CD4-positive, alpha-beta memory T cell (primary cell): ENCODE results near the gene L3MBTL4. TPM values are rescaled to one million over a fixed set of nuclear protein-coding genes. Genes with fewer than 3 reads are reported as not detected.

Experiments used
- CTCF ChIA-PET: fragments of 350-600 bp; sonication (Branson Sonifier 250); formaldehyde crosslinking; loops from one replicate; lab custom pipeline; 2021; ENCODE audit warnings: inconsistent platforms; ENCODE audit not compliant: partially characterized antibody; lab: Charles Lee
- POLR2A ChIA-PET: fragments of 350-600 bp; sonication (Branson Sonifier 250); formaldehyde crosslinking; loops from one replicate; lab custom pipeline; 2021; ENCODE audit not compliant: partially characterized antibody; lab: Charles Lee
- DNase-seq, 5 donors: peaks; one replicate each; pipeline versions ENCODE4 v3.0.0 to v3.0.0-alpha.2; 2020 to 2022; ENCODE audit warnings: mixed read lengths in 1 of 5
- H3K27ac ChIP-seq: one replicate; pipeline ENCODE4 v1.7.0; 2013; ENCODE audit warnings: low read depth, low read length
- H3K27me3 ChIP-seq: 2 replicates; pipeline ENCODE4 v1.7.0; 2013; ENCODE audit warnings: mild to moderate bottlenecking, low read length, moderate library complexity; ENCODE audit not compliant: insufficient read depth
- H3K36me3 ChIP-seq: 2 replicates; pipeline ENCODE4 v1.7.0; 2013; ENCODE audit warnings: mild to moderate bottlenecking, low read length, moderate library complexity; ENCODE audit not compliant: insufficient read depth
- H3K4me1 ChIP-seq: 2 replicates; pipeline ENCODE4 v1.7.0; 2013; ENCODE audit warnings: mild to moderate bottlenecking, low read length, moderate library complexity; ENCODE audit not compliant: insufficient read depth
- H3K4me3 ChIP-seq, 2 donors: one replicate each; pipeline ENCODE4 v1.7.0; 2013; ENCODE audit warnings: low read length in 2 of 2, mild to moderate bottlenecking in 1 of 2
- H3K9me3 ChIP-seq, 2 donors: one replicate each; pipeline ENCODE4 v1.7.0; 2013; ENCODE audit warnings: low read length in 2 of 2, control low read depth in 1 of 2; ENCODE audit not compliant: control insufficient read depth in 1 of 2
- H3K27ac Mint-ChIP-seq, 7 donors: one replicate each; pipeline ENCODE4 v1.8.0; 2020 to 2021; ENCODE audit warnings: mixed read lengths in 7 of 7, mild to moderate bottlenecking in 6 of 7, inconsistent platforms in 3 of 7, moderate library complexity in 3 of 7
- H3K27me3 Mint-ChIP-seq, 2 donors: one replicate each; pipeline ENCODE4 v1.8.0; 2020 to 2021; ENCODE audit warnings: mixed read lengths in 2 of 2
- H3K36me3 Mint-ChIP-seq, 2 donors: one replicate each; pipeline ENCODE4 v1.8.0; 2020 to 2021; ENCODE audit warnings: mixed read lengths in 2 of 2, inconsistent platforms in 1 of 2, mild to moderate bottlenecking in 1 of 2
- H3K4me1 Mint-ChIP-seq, 4 donors: one replicate each; pipeline ENCODE4 v1.8.0; 2020 to 2021; ENCODE audit warnings: mixed read lengths in 4 of 4, mild to moderate bottlenecking in 1 of 4
- H3K4me3 Mint-ChIP-seq, 8 donors: one replicate each; pipeline ENCODE4 v1.8.0; 2020 to 2021; ENCODE audit warnings: mixed read lengths in 8 of 8, mild to moderate bottlenecking in 7 of 8, moderate library complexity in 6 of 8, inconsistent platforms in 3 of 8
- H3K9me3 Mint-ChIP-seq, 8 donors: one replicate each; pipeline ENCODE4 v1.8.0; 2020 to 2021; ENCODE audit warnings: mixed read lengths in 8 of 8, mild to moderate bottlenecking in 5 of 8, inconsistent platforms in 3 of 8, moderate library complexity in 1 of 8
- intact Hi-C: fragments of 100-400 bp; cut with micrococcal nuclease; formaldehyde crosslinking; loops from one replicate; pipeline ENCODE4 v1.15.1; 2023
- polyA plus RNA-seq, 2 donors: library from polyadenylated mRNA; unstranded; fragments of 300-500 nt; fragmentation: Illumina TruSeq; gene quantifications; one replicate each; pipeline ENCODE4 v1.2.3, GENCODE V29; 2021
- total RNA-seq, 2 experiments: library from RNA; stranded (reverse); gene quantifications; one replicate each; pipeline ENCODE4 v1.2.3, GENCODE V29; 2021

Gene L3MBTL4
- total and polyA plus RNA-seq, 4 experiments from 2014 or later, result 0.49 to 0.53 TPM; not detected in 2

DNA sequence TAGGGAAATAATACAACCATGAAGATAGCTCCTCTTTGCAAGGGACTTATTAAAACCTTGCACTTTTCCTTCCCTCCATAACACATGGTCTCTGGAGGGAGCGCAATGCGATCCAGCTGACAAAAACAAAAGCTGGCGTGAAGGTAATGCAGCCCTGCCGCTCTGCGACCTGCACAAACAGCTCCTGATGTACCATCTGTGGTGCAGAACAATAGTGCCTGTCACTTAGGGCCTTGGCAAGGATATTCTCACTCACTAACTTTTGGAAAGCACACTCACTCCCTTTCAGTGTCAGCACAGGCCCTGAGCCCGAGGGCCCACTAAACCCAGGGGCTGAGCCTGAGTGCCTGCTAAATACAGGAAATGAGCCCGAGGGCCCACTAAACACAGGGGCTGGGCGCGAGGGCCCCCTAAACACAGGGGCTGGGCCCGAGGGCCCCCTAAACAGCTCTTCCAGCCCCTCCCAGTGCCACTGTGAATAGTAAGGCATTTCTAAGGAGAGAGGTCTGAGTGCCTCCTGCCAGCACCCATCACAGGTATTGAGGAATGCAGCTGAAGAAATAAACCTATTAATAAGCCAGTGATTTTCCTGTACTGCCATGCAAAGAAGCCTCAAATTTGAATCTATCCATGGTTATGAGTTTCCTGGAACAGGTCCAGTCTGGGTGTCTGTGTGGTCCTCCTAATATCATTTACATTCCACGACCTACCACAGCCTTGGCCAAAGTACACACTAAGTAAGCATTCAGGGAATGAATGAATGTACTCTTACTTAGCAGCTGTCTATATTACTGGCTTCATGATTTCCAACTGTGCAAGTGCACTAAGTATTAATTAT, 9.3 kb downstream of the L3MBTL4 start:
- Histone ChIP-seq H3K27ac (no peak overlapping the region), H3K9me3 (no peaks in the 10 kb centered on the region), H3K27me3 (no peaks in the 10 kb centered on the region), H3K4me3 (no peak overlapping the region), H3K36me3 (no peaks in the 10 kb centered on the region), H3K4me1 (no peaks in the 10 kb centered on the region)
- intact Hi-C loops, result no loop called here
- H3K4me3 Mint-ChIP-seq, result no peak overlapping the region
- DNase-seq, result no peak
- peaks cover 0 to 10% (median under 1%) of the 10 kb centered on the region in 8 donors for H3K9me3 Mint-ChIP-seq
- no peaks in the 10 kb centered on the region for H3K4me1 Mint-ChIP-seq
- no peak overlapping the region for H3K27ac Mint-ChIP-seq
- CTCF ChIA-PET, result no interaction called here
- POLR2A ChIA-PET, result no interaction called here
- no peaks in the 10 kb centered on the region for H3K27me3 Mint-ChIP-seq
- H3K36me3 Mint-ChIP-seq, result no peaks in the 10 kb centered on the region

DNA sequence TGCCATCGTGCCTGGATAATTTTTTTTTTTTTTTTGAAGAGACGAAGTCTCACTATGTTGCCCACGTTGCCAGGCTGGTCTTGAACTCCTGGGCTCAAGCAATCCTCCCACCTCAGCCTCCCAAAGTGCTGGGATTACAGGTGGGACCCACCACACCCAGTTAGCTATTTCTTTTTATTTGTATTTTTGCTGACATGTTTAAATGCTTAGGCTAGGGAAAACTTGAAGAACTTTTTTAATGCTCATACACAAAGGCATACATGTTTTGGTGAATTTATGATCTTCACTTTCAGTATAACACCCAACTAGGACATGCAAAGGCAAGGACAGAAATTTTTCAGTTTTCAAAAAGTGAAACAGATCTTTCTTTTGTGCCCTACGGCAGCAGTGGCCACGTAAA, 9.9 kb downstream of the L3MBTL4 start:
- POLR2A ChIA-PET, result no interaction called here
- Mint-ChIP-seq H3K9me3 (peaks cover 0 to 5% (median under 1%) of the 10 kb centered on the region in 8 donors), H3K4me3 (no peak overlapping the region), H3K36me3 (no peaks in the 10 kb centered on the region), H3K27ac (no peak overlapping the region), H3K27me3 (no peaks in the 10 kb centered on the region), H3K4me1 (no peaks in the 10 kb centered on the region)
- DNase-seq, result no peak
- Histone ChIP-seq H3K27ac (no peak overlapping the region), H3K27me3 (no peaks in the 10 kb centered on the region), H3K4me3 (no peak overlapping the region), H3K4me1 (no peaks in the 10 kb centered on the region), H3K36me3 (no peaks in the 10 kb centered on the region), H3K9me3 (no peaks in the 10 kb centered on the region)
- intact Hi-C loops, result no loop called here
- CTCF ChIA-PET, result no interaction called here

DNA sequence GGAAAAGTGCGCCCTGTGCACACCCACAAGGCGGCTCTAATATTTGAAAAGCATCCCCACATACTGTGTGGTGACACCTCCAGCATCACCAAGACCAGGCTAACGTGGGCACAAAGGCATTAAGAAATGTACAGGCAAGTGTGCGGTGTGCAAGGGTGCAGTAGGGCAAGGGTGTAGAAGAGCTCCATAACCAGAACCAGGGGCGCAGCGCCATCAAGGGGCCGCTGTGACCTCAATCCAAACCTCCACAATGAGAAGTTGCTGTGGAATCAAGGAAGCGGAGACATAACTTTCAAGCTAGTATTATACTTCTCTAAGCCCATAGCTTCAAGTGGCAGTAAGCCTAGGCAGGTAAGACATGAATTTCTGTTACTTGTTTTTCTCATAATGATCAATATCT, 13.0 kb downstream of the L3MBTL4 start:
- Histone ChIP-seq H3K9me3 (no peaks in the 10 kb centered on the region), H3K27ac (no peak overlapping the region), H3K4me1 (no peaks in the 10 kb centered on the region), H3K27me3 (no peaks in the 10 kb centered on the region), H3K36me3 (no peaks in the 10 kb centered on the region), H3K4me3 (no peak overlapping the region)
- Mint-ChIP-seq H3K27me3 (no peaks in the 10 kb centered on the region), H3K4me3 (no peak overlapping the region), H3K4me1 (no peaks in the 10 kb centered on the region), H3K36me3 (no peaks in the 10 kb centered on the region), H3K27ac (no peak overlapping the region), H3K9me3 (peaks cover 0 to 6% (median 0%) of the 10 kb centered on the region in 8 donors)
- intact Hi-C loops, result no loop called here
- ChIA-PET CTCF (no interaction called here), POLR2A (no interaction called here)
- DNase-seq, result no peak

DNA sequence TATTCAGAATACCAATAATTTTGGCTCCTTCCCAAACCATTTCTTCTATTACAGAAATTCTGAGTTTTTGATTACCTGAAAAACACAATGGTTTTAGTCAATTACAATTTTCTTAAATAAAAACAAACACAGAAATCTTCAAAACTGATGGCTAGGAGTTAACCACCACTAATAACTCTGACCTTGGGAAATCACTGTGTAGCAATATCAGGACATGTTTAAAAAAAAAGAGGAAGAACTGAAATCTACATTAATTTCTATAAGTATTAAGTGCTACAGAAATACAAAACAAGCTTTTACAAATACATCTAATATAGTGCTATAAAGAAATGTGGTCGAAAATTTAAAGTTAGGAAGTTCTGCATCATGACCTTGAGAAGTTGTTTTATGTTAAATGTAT, 14.9 kb downstream of the L3MBTL4 start:
- Mint-ChIP-seq H3K27me3 (no peaks in the 10 kb centered on the region), H3K36me3 (no peaks in the 10 kb centered on the region), H3K4me3 (no peak overlapping the region), H3K4me1 (no peaks in the 10 kb centered on the region), H3K9me3 (peaks cover 0 to 5% (median 0%) of the 10 kb centered on the region in 8 donors), H3K27ac (no peak overlapping the region)
- Histone ChIP-seq H3K4me3 (no peak overlapping the region), H3K9me3 (no peaks in the 10 kb centered on the region), H3K27ac (no peak overlapping the region), H3K4me1 (no peaks in the 10 kb centered on the region), H3K36me3 (no peaks in the 10 kb centered on the region), H3K27me3 (no peaks in the 10 kb centered on the region)
- CTCF ChIA-PET, result no interaction called here
- intact Hi-C loops, result no loop called here
- POLR2A ChIA-PET, result no interaction called here
- no peak for DNase-seq

DNA sequence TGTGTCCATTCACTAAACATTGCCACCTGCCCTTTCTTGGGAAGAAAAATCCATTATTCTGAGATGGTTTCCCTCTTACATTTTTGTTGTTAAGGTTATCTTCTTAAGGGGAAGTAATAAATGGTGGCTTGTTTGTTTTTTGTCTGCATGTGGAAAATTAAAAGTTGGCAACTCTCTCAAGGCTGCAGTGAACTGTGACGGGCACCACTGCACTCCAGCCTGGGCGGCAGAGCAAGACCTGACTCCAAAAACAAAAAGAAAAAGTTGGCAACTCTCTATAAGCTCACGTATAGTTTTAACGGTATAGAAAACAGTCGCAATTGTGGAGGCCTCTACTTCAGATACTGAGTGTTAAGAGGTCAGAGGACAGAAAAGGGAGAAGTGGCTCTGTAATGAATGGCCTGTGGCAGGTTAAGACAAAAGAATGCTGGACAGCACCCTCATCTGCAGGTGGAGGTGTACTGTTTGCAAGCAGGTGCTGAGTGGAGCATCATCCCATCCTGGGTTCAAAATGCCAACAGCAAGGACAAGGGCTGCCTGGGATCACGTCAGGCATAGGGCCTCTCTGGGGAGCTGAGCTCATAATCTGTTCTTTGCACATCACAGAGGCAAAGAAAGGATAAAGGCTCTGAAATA, 16.7 kb downstream of the L3MBTL4 start:
- H3K27me3 ChIP-seq, result no peaks in the 10 kb centered on the region
- intact Hi-C loops, result no loop called here
- ChIA-PET POLR2A (no interaction called here), CTCF (no interaction called here)
- H3K36me3 ChIP-seq, result no peaks in the 10 kb centered on the region
- H3K9me3 ChIP-seq, result no peaks in the 10 kb centered on the region
- H3K27me3 Mint-ChIP-seq, result no peaks in the 10 kb centered on the region
- H3K27ac ChIP-seq, result no peak overlapping the region
- no peaks in the 10 kb centered on the region for H3K36me3 Mint-ChIP-seq
- H3K4me3 ChIP-seq, result no peak overlapping the region
- H3K27ac Mint-ChIP-seq, result no peak overlapping the region
- peaks cover 0 to 11% (median 4%) of the 10 kb centered on the region in 8 donors for H3K9me3 Mint-ChIP-seq
- no peaks in the 10 kb centered on the region for H3K4me1 ChIP-seq
- H3K4me3 Mint-ChIP-seq, result no peak overlapping the region
- DNase-seq, result no peak
- no peaks in the 10 kb centered on the region for H3K4me1 Mint-ChIP-seq

DNA sequence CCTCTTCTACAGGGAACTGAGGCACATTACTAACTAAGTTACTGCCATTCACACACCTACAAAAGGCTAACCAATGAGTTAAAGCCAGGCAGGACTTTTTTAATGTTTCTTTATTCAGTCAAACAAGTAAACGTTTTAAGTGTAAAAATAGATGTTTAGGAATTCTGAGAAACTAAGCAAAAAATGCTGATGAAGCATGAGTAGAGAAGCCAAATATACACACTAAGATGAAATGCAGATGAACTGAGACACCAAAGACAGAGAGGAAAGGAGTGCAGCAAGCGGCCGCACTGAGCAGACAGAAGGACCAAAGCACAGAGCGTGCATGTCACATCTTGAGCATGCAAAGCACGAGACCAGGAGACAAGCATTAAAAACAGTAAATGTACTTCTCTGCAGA, 17.9 kb downstream of the L3MBTL4 start:
- Histone ChIP-seq H3K4me1 (no peaks in the 10 kb centered on the region), H3K27ac (no peak overlapping the region), H3K36me3 (no peaks in the 10 kb centered on the region), H3K9me3 (no peaks in the 10 kb centered on the region), H3K27me3 (no peaks in the 10 kb centered on the region), H3K4me3 (no peak overlapping the region)
- H3K4me3 Mint-ChIP-seq, result no peak overlapping the region
- ChIA-PET CTCF (no interaction called here), POLR2A (no interaction called here)
- intact Hi-C loops, result no loop called here
- H3K36me3 Mint-ChIP-seq, result no peaks in the 10 kb centered on the region
- no peaks in the 10 kb centered on the region for H3K4me1 Mint-ChIP-seq
- DNase-seq, result no peak
- no peak overlapping the region for H3K27ac Mint-ChIP-seq
- peaks cover 0 to 12% (median 6%) of the 10 kb centered on the region in 8 donors for H3K9me3 Mint-ChIP-seq
- no peaks in the 10 kb centered on the region for H3K27me3 Mint-ChIP-seq

DNA sequence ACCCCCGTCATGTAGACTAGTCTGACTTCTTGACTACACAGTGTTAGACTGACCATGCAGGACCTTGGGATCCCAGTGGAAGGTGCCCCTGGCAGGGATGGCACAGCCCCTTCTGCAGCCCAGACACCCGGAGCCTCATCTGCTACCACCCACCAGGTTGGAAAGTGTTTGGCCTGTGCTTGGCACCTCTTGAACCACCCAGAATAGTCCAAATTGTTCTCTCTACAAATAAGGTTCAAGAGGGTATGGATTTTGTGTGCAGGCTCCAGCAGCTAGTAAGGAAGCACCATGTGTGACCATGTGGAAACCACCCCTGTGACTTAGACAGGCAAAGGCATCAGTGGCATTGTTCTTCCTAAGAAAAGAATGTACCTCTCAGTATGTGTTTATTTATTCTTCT, 18.4 kb downstream of the L3MBTL4 start:
- Histone ChIP-seq H3K36me3 (no peaks in the 10 kb centered on the region), H3K4me1 (no peaks in the 10 kb centered on the region), H3K27me3 (no peaks in the 10 kb centered on the region), H3K9me3 (no peaks in the 10 kb centered on the region), H3K4me3 (no peak overlapping the region), H3K27ac (no peak overlapping the region)
- Mint-ChIP-seq H3K4me3 (no peak overlapping the region), H3K4me1 (no peaks in the 10 kb centered on the region), H3K9me3 (peaks cover 0 to 15% (median 8%) of the 10 kb centered on the region in 8 donors), H3K36me3 (no peaks in the 10 kb centered on the region), H3K27me3 (no peaks in the 10 kb centered on the region), H3K27ac (no peak overlapping the region)
- intact Hi-C loops, result no loop called here
- DNase-seq, result no peak
- CTCF ChIA-PET, result no interaction called here
- POLR2A ChIA-PET, result no interaction called here
